ENCODE results near the gene SLC26A11.

SLC26A11 gene

DNA sequence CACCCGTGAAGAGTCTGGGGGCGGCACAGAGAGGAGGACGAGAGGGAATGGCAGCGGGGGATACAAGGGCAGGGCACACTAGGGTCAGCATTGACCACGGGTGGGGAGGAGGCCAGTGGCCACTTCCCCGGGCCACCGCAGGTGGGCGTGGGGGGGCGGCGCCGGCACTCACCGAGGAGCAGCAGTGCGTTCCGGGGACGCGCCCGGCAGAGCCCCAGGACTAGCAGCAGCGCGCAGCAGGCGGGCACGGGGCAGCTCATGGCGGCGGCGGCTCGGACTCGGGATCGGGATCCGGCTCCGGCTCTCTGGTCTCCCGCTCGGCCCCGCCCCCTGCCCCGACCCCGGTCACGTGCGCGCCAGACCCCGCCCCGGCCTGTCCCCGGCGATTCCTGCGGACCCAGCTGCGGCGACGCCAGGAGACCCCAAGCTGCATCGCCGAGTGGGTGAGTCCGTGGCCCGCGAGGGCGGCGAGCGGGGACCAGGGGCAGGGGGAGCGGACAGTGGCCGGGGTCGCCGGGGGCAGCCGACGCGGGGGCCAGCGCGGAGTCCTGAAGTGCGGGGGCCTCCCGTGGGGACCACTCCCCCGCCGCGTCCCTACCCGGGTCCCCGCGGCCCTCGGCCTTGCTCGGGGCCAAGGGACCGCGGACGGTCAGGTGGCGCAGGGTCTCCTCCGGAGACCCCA, at the start of gene SLC26A11, which contains the start of gene SGSH:
Gene SLC26A11 (plus strand): TSS at position 374 of the 682 bp plus-strand sequence. CDS start 1,134 bp downstream, outside the sequence.
Gene SGSH (minus strand): TSS at position 280 of the 682 bp plus-strand sequence. CDS start 20 bp downstream, at position 260.
- Histone ChIP-seq H3K9ac (ENCODE audit: low read length) (peak within 1 kb of the TSS; percentile 27; the same call in 1 of the 2 replicates), H3K9me2 (replicated peaks; ENCODE audit: insufficient read depth, low read length) (no peaks in the 10 kb centered on the region), H3K27ac (ENCODE audit: low read depth, low read length) (no peak within 1 kb of the TSS), H3K27me3 (ENCODE audit: low read length) (no peaks in the 10 kb centered on the region), H3K4me3 (ENCODE audit: insufficient read depth, low read length, poor library complexity, severe bottlenecking) (no peak within 1 kb of the TSS), H3F3A (ENCODE audit: insufficient read depth) (no peaks in the 10 kb centered on the region), H2AFZ (ENCODE audit: low read depth, low read length, severe bottlenecking) (no peak within 1 kb of the TSS), H3K9me3 (ENCODE audit: insufficient read depth, low read length) (no peaks in the 10 kb centered on the region), H3K36me3 (ENCODE audit: low read length) (no peaks in the 10 kb centered on the region), H4K20me1 (ENCODE audit: low read depth, low read length) (no peaks in the 10 kb centered on the region), H3K79me2 (ENCODE audit: insufficient read depth, low read length) (no peaks in the 10 kb centered on the region), H3K4me2 (ENCODE audit: low read depth, low read length, poor library complexity, severe bottlenecking) (peak within 1 kb of the TSS; percentile 44)
- TF ChIP-seq, protein P1, sequence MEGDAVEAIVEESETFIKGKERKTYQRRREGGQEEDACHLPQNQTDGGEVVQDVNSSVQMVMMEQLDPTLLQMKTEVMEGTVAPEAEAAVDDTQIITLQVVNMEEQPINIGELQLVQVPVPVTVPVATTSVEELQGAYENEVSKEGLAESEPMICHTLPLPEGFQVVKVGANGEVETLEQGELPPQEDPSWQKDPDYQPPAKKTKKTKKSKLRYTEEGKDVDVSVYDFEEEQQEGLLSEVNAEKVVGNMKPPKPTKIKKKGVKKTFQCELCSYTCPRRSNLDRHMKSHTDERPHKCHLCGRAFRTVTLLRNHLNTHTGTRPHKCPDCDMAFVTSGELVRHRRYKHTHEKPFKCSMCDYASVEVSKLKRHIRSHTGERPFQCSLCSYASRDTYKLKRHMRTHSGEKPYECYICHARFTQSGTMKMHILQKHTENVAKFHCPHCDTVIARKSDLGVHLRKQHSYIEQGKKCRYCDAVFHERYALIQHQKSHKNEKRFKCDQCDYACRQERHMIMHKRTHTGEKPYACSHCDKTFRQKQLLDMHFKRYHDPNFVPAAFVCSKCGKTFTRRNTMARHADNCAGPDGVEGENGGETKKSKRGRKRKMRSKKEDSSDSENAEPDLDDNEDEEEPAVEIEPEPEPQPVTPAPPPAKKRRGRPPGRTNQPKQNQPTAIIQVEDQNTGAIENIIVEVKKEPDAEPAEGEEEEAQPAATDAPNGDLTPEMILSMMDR (IDR thresholded peaks at IDR 0.05; ENCODE audit: insufficient read depth, low read length, poor library complexity, severe bottlenecking): no peak
- no peak for TF ChIP-seq EZH2phosphoT487 (conservative IDR thresholded peaks at IDR 0.05; ENCODE audit: low read length)

DNA sequence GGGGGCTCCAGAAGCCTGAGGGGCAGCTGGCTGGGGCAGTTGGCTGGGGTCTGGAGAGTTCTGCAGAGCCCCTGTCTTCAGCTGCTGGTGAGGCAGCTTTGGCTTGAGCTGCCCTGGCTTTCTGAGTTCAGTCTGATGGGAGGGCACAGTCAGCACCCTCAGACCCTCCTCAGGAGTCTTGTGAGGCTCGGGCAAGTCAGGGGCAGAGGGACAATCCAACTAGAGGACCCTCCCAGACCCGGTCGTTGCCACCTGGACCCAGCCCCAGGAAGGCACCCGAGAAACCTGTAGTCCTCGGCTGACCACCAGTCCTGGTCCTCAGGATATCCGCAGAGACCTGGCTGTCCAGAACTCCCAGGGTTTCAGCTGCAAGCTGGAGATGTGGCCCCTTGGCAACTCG, 48.5 kb upstream of the SLC26A11 start:
- Histone ChIP-seq H3K36me3 (ENCODE audit: low read length) (no peaks in the 10 kb centered on the region), H4K20me1 (ENCODE audit: low read depth, low read length) (no peaks in the 10 kb centered on the region), H3K9me2 (replicated peaks; ENCODE audit: insufficient read depth, low read length) (no peaks in the 10 kb centered on the region), H3F3A (ENCODE audit: insufficient read depth) (no peaks in the 10 kb centered on the region), H3K27ac (ENCODE audit: low read depth, low read length) (no peak overlapping the region), H3K4me3 (ENCODE audit: insufficient read depth, low read length, poor library complexity, severe bottlenecking) (no peak overlapping the region), H2AFZ (ENCODE audit: low read depth, low read length, severe bottlenecking) (no peak overlapping the region), H3K4me2 (ENCODE audit: low read depth, low read length, poor library complexity, severe bottlenecking) (no peak overlapping the region), H3K9ac (ENCODE audit: low read length) (no peak overlapping the region), H3K79me2 (ENCODE audit: insufficient read depth, low read length) (no peaks in the 10 kb centered on the region), H3K27me3 (ENCODE audit: low read length) (no peaks in the 10 kb centered on the region), H3K9me3 (ENCODE audit: insufficient read depth, low read length) (no peaks in the 10 kb centered on the region)
- no peak for TF ChIP-seq EZH2phosphoT487 (conservative IDR thresholded peaks at IDR 0.05; ENCODE audit: low read length)
- TF ChIP-seq, protein P1 (IDR thresholded peaks at IDR 0.05; ENCODE audit: insufficient read depth, low read length, poor library complexity, severe bottlenecking): no peak

DNA sequence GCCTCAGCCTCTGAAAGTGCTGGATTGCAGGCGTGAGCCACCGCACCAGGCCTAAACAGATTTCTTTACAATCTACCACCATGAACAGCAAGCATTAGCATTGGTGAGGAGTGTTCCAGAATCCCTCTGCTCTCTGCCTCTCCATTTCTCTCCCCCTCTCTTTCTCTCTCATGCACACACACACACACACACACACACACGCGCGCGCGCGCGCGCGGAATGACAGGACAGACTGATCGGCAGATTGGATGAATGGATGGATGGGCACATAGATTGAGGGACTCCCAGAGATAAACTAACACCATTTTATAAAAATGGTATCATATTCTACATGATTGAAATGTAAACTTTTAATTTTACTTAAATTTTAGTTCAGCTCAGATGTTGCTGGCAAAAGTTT, 47.1 kb upstream of the SLC26A11 start:
- no peak overlapping the region for H3K4me2 ChIP-seq (ENCODE audit: low read depth, low read length, poor library complexity, severe bottlenecking)
- TF ChIP-seq EZH2phosphoT487 (conservative IDR thresholded peaks at IDR 0.05; ENCODE audit: low read length): no peak
- TF ChIP-seq, protein P1 (IDR thresholded peaks at IDR 0.05; ENCODE audit: insufficient read depth, low read length, poor library complexity, severe bottlenecking): no peak
- no peak overlapping the region for H2AFZ ChIP-seq (ENCODE audit: low read depth, low read length, severe bottlenecking)
- H3K27ac ChIP-seq (ENCODE audit: low read depth, low read length): no peak overlapping the region
- no peaks in the 10 kb centered on the region for H3F3A ChIP-seq (ENCODE audit: insufficient read depth)
- H3K4me3 ChIP-seq (ENCODE audit: insufficient read depth, low read length, poor library complexity, severe bottlenecking): no peak overlapping the region
- H3K27me3 ChIP-seq (ENCODE audit: low read length): no peaks in the 10 kb centered on the region
- H3K9ac ChIP-seq (ENCODE audit: low read length): no peak overlapping the region
- no peaks in the 10 kb centered on the region for H3K9me3 ChIP-seq (ENCODE audit: insufficient read depth, low read length)
- no peaks in the 10 kb centered on the region for H3K36me3 ChIP-seq (ENCODE audit: low read length)
- no peaks in the 10 kb centered on the region for H4K20me1 ChIP-seq (ENCODE audit: low read depth, low read length)
- H3K9me2 ChIP-seq (replicated peaks; ENCODE audit: insufficient read depth, low read length): no peaks in the 10 kb centered on the region
- no peaks in the 10 kb centered on the region for H3K79me2 ChIP-seq (ENCODE audit: insufficient read depth, low read length)
